ENCODE results near the gene MBTPS2.

GRCh38 chrX:21865436-21865835, 26.0 kb downstream of the MBTPS2 start:
- TF ChIP-seq CTCF (IDR thresholded peaks at IDR 0.05 in 8 of 11, conservative IDR thresholded peaks at IDR 0.05 in 3 of 11) (no peak), POLR2A (IDR thresholded peaks at IDR 0.05) (no peak), POLR2AphosphoS5 (IDR thresholded peaks at IDR 0.05) (no peak)
